B cell (primary cell): ENCODE data around the gene CLSTN2.

ENCODE experiments used
- EZH2 ChIP-seq: IDR thresholded peaks from 2 replicates; pipeline ENCODE4 v1.6.1; 2012; ENCODE audit warnings: borderline replicate concordance, low read depth, mild to moderate bottlenecking, moderate library complexity, low read length; ENCODE audit not compliant: insufficient read depth, poor library complexity, severe bottlenecking
- TF ChIP-seq, protein P1 (sequence below): fragments of 200-600 bp; IDR thresholded peaks from one replicate; pipeline ENCODE4 v1.8.0; 2022; ENCODE audit warnings: antibody characterized with exemption, mild to moderate bottlenecking

DNA sequence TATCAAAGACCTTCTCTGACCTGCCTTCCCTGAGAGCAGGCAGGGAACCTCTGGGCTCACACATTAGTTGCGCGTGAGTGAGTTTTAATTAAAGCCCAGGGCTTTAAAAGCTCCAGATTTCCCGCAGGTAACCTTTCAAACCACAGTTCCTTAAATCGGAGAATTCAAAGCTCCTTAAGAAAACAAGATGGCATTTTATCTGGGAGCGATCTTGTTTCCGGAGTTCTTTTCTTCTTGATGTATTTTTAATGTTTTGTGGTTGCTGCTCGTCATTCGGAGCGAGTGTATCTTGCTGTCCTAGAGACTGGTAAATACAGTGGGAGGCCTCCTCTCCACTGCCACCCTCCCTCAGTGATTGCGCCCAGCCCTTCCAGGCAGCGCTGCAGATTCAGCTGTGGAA lies 284.3 kb downstream of the CLSTN2 start:
- TF ChIP-seq, protein P1, sequence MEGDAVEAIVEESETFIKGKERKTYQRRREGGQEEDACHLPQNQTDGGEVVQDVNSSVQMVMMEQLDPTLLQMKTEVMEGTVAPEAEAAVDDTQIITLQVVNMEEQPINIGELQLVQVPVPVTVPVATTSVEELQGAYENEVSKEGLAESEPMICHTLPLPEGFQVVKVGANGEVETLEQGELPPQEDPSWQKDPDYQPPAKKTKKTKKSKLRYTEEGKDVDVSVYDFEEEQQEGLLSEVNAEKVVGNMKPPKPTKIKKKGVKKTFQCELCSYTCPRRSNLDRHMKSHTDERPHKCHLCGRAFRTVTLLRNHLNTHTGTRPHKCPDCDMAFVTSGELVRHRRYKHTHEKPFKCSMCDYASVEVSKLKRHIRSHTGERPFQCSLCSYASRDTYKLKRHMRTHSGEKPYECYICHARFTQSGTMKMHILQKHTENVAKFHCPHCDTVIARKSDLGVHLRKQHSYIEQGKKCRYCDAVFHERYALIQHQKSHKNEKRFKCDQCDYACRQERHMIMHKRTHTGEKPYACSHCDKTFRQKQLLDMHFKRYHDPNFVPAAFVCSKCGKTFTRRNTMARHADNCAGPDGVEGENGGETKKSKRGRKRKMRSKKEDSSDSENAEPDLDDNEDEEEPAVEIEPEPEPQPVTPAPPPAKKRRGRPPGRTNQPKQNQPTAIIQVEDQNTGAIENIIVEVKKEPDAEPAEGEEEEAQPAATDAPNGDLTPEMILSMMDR = no peak
- TF ChIP-seq EZH2 = no peak
